PC-3 (cell line): ENCODE data around the gene USP15.

Experiments
- CTCF ChIP-seq: fragments of 300-600 bp; sonication (generic); conservative IDR thresholded peaks from 2 replicates; pipeline ENCODE4 v1.5.1; 2017; ENCODE audit warnings: antibody characterized with exemption, low read depth, mild to moderate bottlenecking, low read length
- EZH2 ChIP-seq: fragments of 300-600 bp; sonication (generic); IDR thresholded peaks from one replicate; pipeline ENCODE4 v1.6.1; 2017; ENCODE audit warnings: antibody characterized with exemption, mild to moderate bottlenecking, low read length; ENCODE audit not compliant: unreplicated experiment
- EZH2phosphoT487 ChIP-seq: fragments of 300-600 bp; sonication (generic); IDR thresholded peaks from 2 replicates; pipeline ENCODE4 v1.6.1; 2018; ENCODE audit warnings: mild to moderate bottlenecking, antibody characterized with exemption, low read length, borderline replicate concordance

GRCh38 chr12:62292761-62293344 is 32.6 kb downstream of the USP15 start:
- TF ChIP-seq CTCF (no peak), EZH2 (no peak), EZH2phosphoT487 (no peak)
